Measurements from ENCODE around the gene AMFR.

GRCh38 chr16:56354746-56355145 lies 70.6 kb downstream of the AMFR start:
- TF ChIP-seq POLR2A (IDR thresholded peaks at IDR 0.05) (no peak), POLR2AphosphoS5 (IDR thresholded peaks at IDR 0.05) (no peak), CTCF (IDR thresholded peaks at IDR 0.05) (no peak), EP300 (IDR thresholded peaks at IDR 0.05) (no peak)
